Neural cell (in vitro differentiated cells): ENCODE measurements around the gene SAMD4A. TPM values are rescaled to one million over a fixed set of nuclear protein-coding genes. Genes with fewer than 3 reads are reported as not detected.

Experiments
- H2AFZ ChIP-seq: fragments of 200-600, 300-800 bp; sonication (generic), shearing (Covaris generic); 2 replicates; pipeline ENCODE4 v1.6.0; 2014; ENCODE audit warnings: low read depth, mild to moderate bottlenecking, antibody characterized with exemption, low read length, moderate library complexity
- H3F3A ChIP-seq: fragments of 200-600 bp; shearing (Covaris generic); 2 replicates; pipeline ENCODE4 v1.6.1; 2016; ENCODE audit warnings: mild to moderate bottlenecking, moderate library complexity, mixed read lengths, antibody characterized with exemption, low read length; ENCODE audit not compliant: insufficient read depth, poor library complexity, severe bottlenecking
- H3K27ac ChIP-seq: fragments of 200-600, 300-800 bp; sonication (generic), shearing (Covaris generic); 2 replicates; pipeline ENCODE4 v1.5.1; 2014; ENCODE audit warnings: mild to moderate bottlenecking, low read length, moderate library complexity
- H3K27me3 ChIP-seq: fragments of 300-800, 200-600 bp; sonication (generic), shearing (Covaris generic); 2 replicates; pipeline ENCODE4 v1.6.0; 2014; ENCODE audit warnings: mild to moderate bottlenecking, low read depth, low read length, moderate library complexity; ENCODE audit not compliant: insufficient read depth
- H3K36me3 ChIP-seq: fragments of 300-800, 200-600 bp; sonication (generic), shearing (Covaris generic); 2 replicates; pipeline ENCODE4 v1.5.1; 2014; ENCODE audit warnings: mild to moderate bottlenecking, antibody characterized with exemption, low read length, moderate library complexity; ENCODE audit not compliant: insufficient read depth
- H3K4me2 ChIP-seq: fragments of 300-800, 200-600 bp; sonication (generic), shearing (Covaris generic); 2 replicates; pipeline ENCODE4 v1.6.0; 2014; ENCODE audit warnings: mild to moderate bottlenecking, low read length
- H3K4me3 ChIP-seq: fragments of 300-800, 200-600 bp; sonication (generic), shearing (Covaris generic); 2 replicates; pipeline ENCODE4 v1.5.1; 2014; ENCODE audit warnings: mild to moderate bottlenecking, low read length, moderate library complexity
- H3K79me2 ChIP-seq: fragments of 200-600 bp; shearing (Covaris generic); replicated peaks from 2 replicates; pipeline ENCODE4 v1.6.0; 2014; ENCODE audit warnings: mild to moderate bottlenecking, low read length, moderate library complexity; ENCODE audit not compliant: insufficient read depth
- H3K9ac ChIP-seq: fragments of 300-800, 200-600 bp; sonication (generic), shearing (Covaris generic); 2 replicates; pipeline ENCODE4 v1.6.1; 2016; ENCODE audit warnings: mild to moderate bottlenecking, low read length, mixed read lengths
- H3K9me2 ChIP-seq: fragments of 200-600 bp; shearing (Covaris generic); 2 replicates; pipeline ENCODE4 v1.6.1; 2016; ENCODE audit warnings: mild to moderate bottlenecking, low read length, mixed read lengths; ENCODE audit not compliant: insufficient read depth
- H3K9me3 ChIP-seq: fragments of 200-600, 300-800 bp; sonication (generic), shearing (Covaris generic); 2 replicates; pipeline ENCODE4 v1.6.1; 2016; ENCODE audit warnings: mild to moderate bottlenecking, mixed run types, low read length, moderate library complexity, mixed read lengths
- H4K20me1 ChIP-seq: fragments of 200-600 bp; shearing (Covaris generic); 2 replicates; pipeline ENCODE4 v1.6.1; 2016; ENCODE audit warnings: mild to moderate bottlenecking, mixed run types; ENCODE audit not compliant: insufficient read depth
- CTCF ChIP-seq: fragments of 450-650 bp; IDR thresholded peaks from 2 replicates; pipeline ENCODE4 v1.5.1; 2014; ENCODE audit warnings: antibody characterized with exemption, mild to moderate bottlenecking, moderate library complexity; ENCODE audit not compliant: poor library complexity, severe bottlenecking
- EP300 ChIP-seq: fragments of 450-650 bp; conservative IDR thresholded peaks from 2 replicates; pipeline ENCODE4 v1.6.1; 2014; ENCODE audit warnings: antibody characterized with exemption, mild to moderate bottlenecking, moderate library complexity; ENCODE audit not compliant: poor library complexity, severe bottlenecking
- EZH2 ChIP-seq: fragments of 200-600, 300-800 bp; shearing (Covaris generic), sonication (generic); IDR thresholded peaks from 2 replicates; pipeline ENCODE4 v1.6.1; 2014; ENCODE audit warnings: antibody characterized with exemption, low read length, borderline replicate concordance, mild to moderate bottlenecking; ENCODE audit not compliant: insufficient read depth, poor library complexity, severe bottlenecking
- MXI1 ChIP-seq: fragments of 450-650 bp; conservative IDR thresholded peaks from 2 replicates; pipeline ENCODE4 v1.6.1; 2014; ENCODE audit warnings: antibody characterized with exemption, mild to moderate bottlenecking; ENCODE audit not compliant: poor library complexity, severe bottlenecking
- POLR2AphosphoS5 ChIP-seq: IDR thresholded peaks from 2 replicates; pipeline ENCODE4 v1.6.1; 2012
- RAD21 ChIP-seq: fragments of 450-650 bp; conservative IDR thresholded peaks from 2 replicates; pipeline ENCODE4 v1.6.1; 2014; ENCODE audit warnings: antibody characterized with exemption, mild to moderate bottlenecking, moderate library complexity
- REST ChIP-seq: IDR thresholded peaks from 2 replicates; pipeline ENCODE4 v1.6.1; 2012; ENCODE audit warnings: borderline replicate concordance
- SMC3 ChIP-seq: fragments of 450-650 bp; conservative IDR thresholded peaks from 2 replicates; pipeline ENCODE4 v1.6.1; 2014; ENCODE audit warnings: antibody characterized with exemption, mild to moderate bottlenecking, moderate library complexity; ENCODE audit not compliant: poor library complexity
- TAF1 ChIP-seq: IDR thresholded peaks from 2 replicates; pipeline ENCODE4 v1.6.1; 2012; ENCODE audit warnings: low read depth
- polyA plus RNA-seq: library from polyadenylated mRNA; depleted of rRNA; stranded (reverse); fragments of >200 nt; gene quantifications from 2 replicates; pipeline ENCODE4 v1.2.3, GENCODE V29; 2014

SAMD4A gene
- polyA plus RNA-seq, 1 donor from 2014 or later = 1.0 TPM

- Histone ChIP-seq H4K20me1 (no peaks in the 10 kb centered on the region), H3K9ac (no peak overlapping the region), H3F3A (no peaks in the 10 kb centered on the region), H3K9me3 (no peaks in the 10 kb centered on the region), H3K9me2 (no peaks in the 10 kb centered on the region), H3K4me2 (no peak overlapping the region), H3K36me3 (no peaks in the 10 kb centered on the region), H3K79me2 (no peaks in the 10 kb centered on the region), H3K27ac (no peak overlapping the region), H3K4me3 (no peak overlapping the region), H2AFZ (no peak overlapping the region), H3K27me3 (no peaks in the 10 kb centered on the region)
- TF ChIP-seq EP300 (no peak), TAF1 (no peak), CTCF (no peak), EZH2 (no peak), MXI1 (no peak), RAD21 (no peak), SMC3 (no peak)
These were observed 200.2 kb downstream of the SAMD4A start for GRCh38 chr14:54767139-54767431.

- no peaks in the 10 kb centered on the region for H3K27me3 ChIP-seq
- H3K9ac ChIP-seq = no peak overlapping the region
- no peaks in the 10 kb centered on the region for H3K36me3 ChIP-seq
- no peak for TF ChIP-seq POLR2AphosphoS5
- no peak for TF ChIP-seq EZH2
- no peak for TF ChIP-seq REST
- no peak for TF ChIP-seq CTCF
- no peak for TF ChIP-seq RAD21
- TF ChIP-seq SMC3 = no peak
- no peak for TF ChIP-seq EP300
- no peak for TF ChIP-seq MXI1
- TF ChIP-seq TAF1 = no peak
- H3K4me3 ChIP-seq = no peak overlapping the region
- H3K79me2 ChIP-seq = no peaks in the 10 kb centered on the region
- H3F3A ChIP-seq = no peaks in the 10 kb centered on the region
- H3K27ac ChIP-seq = no peak overlapping the region
- H2AFZ ChIP-seq = no peak overlapping the region
- no peaks in the 10 kb centered on the region for H4K20me1 ChIP-seq
- H3K4me2 ChIP-seq = no peak overlapping the region
- H3K9me3 ChIP-seq = no peaks in the 10 kb centered on the region
- H3K9me2 ChIP-seq = no peaks in the 10 kb centered on the region
These were observed 200.5 kb downstream of the SAMD4A start for GRCh38 chr14:54767450-54767849.
